Stimulated activated CD4-positive, alpha-beta T cell treated with anti-CD3 and anti-CD28 coated beads, Interleukin-2, amount 100 ng/mL, for 4 hours (primary cell): Measurements from ENCODE around the gene ZNF436.
A peak's percentile ranks its signal among the peaks of the same experiment; 100 is the strongest.
"Not testable (repeated sequence)": the region's sequence is repeated elsewhere in the genome, so short reads cannot be mapped to it uniquely, and the experiment has no call there.

Experiments
- DNase-seq: peaks from one replicate; pipeline ENCODE4 v3.0.0-alpha.2; 2020; ENCODE audit warnings: low read depth

ZNF436 gene

GRCh38 chr1:23392125-23392855 is 22.7 kb upstream of the ZNF436 start:
- no peak for DNase-seq

GRCh38 chr1:23389837-23390321 is 20.2 kb upstream of the ZNF436 start:
- no peak for DNase-seq

- DNase-seq = no peak
These were observed 17.9 kb upstream of the ZNF436 start for GRCh38 chr1:23387494-23387893.

GRCh38 chr1:23385119-23385621 is 15.5 kb upstream of the ZNF436 start:
- DNase-seq = no peak

- no peak for DNase-seq
These were observed 14.8 kb upstream of the ZNF436 start for GRCh38 chr1:23384312-23385058.

- no peak for DNase-seq
These were observed 14.1 kb upstream of the ZNF436 start for GRCh38 chr1:23383577-23384311.

- DNase-seq = no peak
These were observed 11.7 kb upstream of the ZNF436 start for GRCh38 chr1:23381233-23381885.

- DNase-seq = no peak
These were observed 11.1 kb upstream of the ZNF436 start for GRCh38 chr1:23380719-23381118.

GRCh38 chr1:23380236-23380635 is 10.6 kb upstream of the ZNF436 start:
- not testable (repeated sequence) for DNase-seq

- no peak for DNase-seq
These were observed 7.5 kb upstream of the ZNF436 start for GRCh38 chr1:23376890-23377811.

- DNase-seq = not testable (repeated sequence)
These were observed 4.6 kb upstream of the ZNF436 start for GRCh38 chr1:23374079-23374735.

- DNase-seq = no peak
These were observed 2.6 kb upstream of the ZNF436 start for GRCh38 chr1:23371987-23372880.

GRCh38 chr1:23370709-23371584 is 1.3 kb upstream of the ZNF436 start:
- no peak for DNase-seq

GRCh38 chr1:23370330-23370708 is 683 bp upstream of the ZNF436 start:
- DNase-seq = no peak

GRCh38 chr1:23368562-23369334 is 888 bp downstream of the ZNF436 start:
- peak; percentile 83 for DNase-seq

- peak; percentile 98 for DNase-seq
These were observed 1.7 kb downstream of the ZNF436 start for GRCh38 chr1:23367791-23368561.

- no peak for DNase-seq
These were observed 2.2 kb downstream of the ZNF436 start for GRCh38 chr1:23367451-23367790.
